Activated CD4-positive, alpha-beta memory T cell treated with anti-CD3 and anti-CD28 coated beads, Interleukin-2, amount 10 ng/mL, durations not matched to agents 7 days and 5 days (primary cell): ENCODE results near the gene ZNF438. TPM values are rescaled to one million over a fixed set of nuclear protein-coding genes. Genes with fewer than 3 reads are reported as not detected.
"Not testable (repeated sequence)": the region's sequence is repeated elsewhere in the genome, so short reads cannot be mapped to it uniquely, and the experiment has no call there.

Source experiments
- CTCF ChIA-PET: fragments of 350-600 bp; sonication (Branson Sonifier 250); formaldehyde crosslinking; loops from one replicate; lab custom pipeline; 2021; ENCODE audit warnings: antibody characterized with exemption, inconsistent platforms; lab: Charles Lee
- POLR2A ChIA-PET: fragments of 350-600 bp; sonication (Branson Sonifier 250); formaldehyde crosslinking; loops from one replicate; lab custom pipeline; 2021; ENCODE audit warnings: antibody characterized with exemption; lab: Charles Lee
- DNase-seq: peaks from one replicate; pipeline ENCODE4 v3.0.0-alpha.2; 2020
- H3K27ac Mint-ChIP-seq: one replicate; pipeline ENCODE4 v1.8.0; 2021; ENCODE audit warnings: mild to moderate bottlenecking, mixed read lengths
- H3K27me3 Mint-ChIP-seq: one replicate; pipeline ENCODE4 v1.8.0; 2021; ENCODE audit warnings: mixed read lengths
- H3K36me3 Mint-ChIP-seq: one replicate; pipeline ENCODE4 v1.8.0; 2021; ENCODE audit warnings: low read depth, mixed read lengths
- H3K4me1 Mint-ChIP-seq: one replicate; pipeline ENCODE4 v1.8.0; 2021; ENCODE audit warnings: mixed read lengths
- H3K4me3 Mint-ChIP-seq: one replicate; pipeline ENCODE4 v1.8.0; 2021; ENCODE audit warnings: mild to moderate bottlenecking, mixed read lengths
- H3K9me3 Mint-ChIP-seq: one replicate; pipeline ENCODE4 v1.8.0; 2021; ENCODE audit warnings: mixed read lengths
- total RNA-seq, 2 experiments: library from RNA; stranded (reverse); gene quantifications; one replicate each; pipeline ENCODE4 v1.2.3, GENCODE V29; 2021

The ZNF438 gene
- total RNA-seq, 2 experiments from 2014 or later: 6.3 to 6.5 TPM

DNA sequence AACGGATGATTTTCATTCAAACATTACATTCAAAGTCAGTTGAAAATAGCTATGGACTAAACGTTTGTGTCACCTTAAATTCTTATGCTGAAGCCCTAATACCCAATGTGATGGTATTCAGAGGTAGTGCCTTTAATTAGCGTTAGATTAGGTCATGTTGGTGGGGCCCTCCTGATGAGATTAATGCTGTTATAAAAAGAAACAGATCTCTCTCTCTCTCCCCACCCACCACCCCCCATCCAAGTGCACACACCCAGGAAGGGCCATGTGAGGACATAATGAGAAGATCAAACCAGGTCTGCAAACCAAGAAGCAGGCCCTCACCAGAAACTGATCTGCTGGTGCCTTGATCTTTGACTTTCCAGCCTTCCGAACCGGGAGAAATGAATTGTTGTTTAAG, 44.2 kb downstream of the ZNF438 start:
- no peaks in the 10 kb centered on the region for H3K27me3 Mint-ChIP-seq
- no peak for DNase-seq
- no peak overlapping the region for H3K4me3 Mint-ChIP-seq
- H3K36me3 Mint-ChIP-seq: peaks cover 23% of the 10 kb centered on the region
- peaks cover 35% of the 10 kb centered on the region for H3K4me1 Mint-ChIP-seq
- ChIA-PET POLR2A (interaction anchor here (2.3 to 4.2 kb wide), 2 partner anchors 11 to 44 kb away, joined by 11 to 28 read pairs; partner anchors contain the start of gene ZNF438), CTCF (interaction anchor here (1.2 kb wide), 1 partner anchor 45 kb away, joined by 6 read pairs; the partner anchor contains the start of gene ZNF438)
- no peak overlapping the region for H3K27ac Mint-ChIP-seq
- peaks cover 13% of the 10 kb centered on the region for H3K9me3 Mint-ChIP-seq

DNA sequence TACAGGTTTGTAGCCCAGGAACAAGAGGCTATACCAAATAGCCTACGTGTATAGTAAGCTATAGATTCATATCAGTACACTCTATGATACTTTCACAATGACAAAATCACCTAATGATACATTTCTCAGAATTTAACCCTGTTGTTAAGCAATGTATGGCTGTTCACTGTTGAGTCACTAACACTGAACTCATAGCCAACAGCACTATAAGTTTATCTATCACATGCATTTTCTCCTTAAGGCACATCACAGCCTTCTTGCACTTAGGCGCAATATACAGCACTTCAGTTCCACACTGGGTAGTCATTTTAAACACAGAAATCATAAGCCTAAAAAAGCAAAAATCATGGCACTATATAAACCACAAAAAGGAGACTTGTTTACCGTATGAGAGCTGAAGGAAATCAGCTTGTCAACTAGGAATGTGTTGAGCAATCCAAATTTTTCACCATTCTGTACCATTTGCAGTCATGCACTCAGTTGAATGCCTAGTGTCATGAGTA, 45.6 kb downstream of the ZNF438 start:
- CTCF ChIA-PET: interaction anchor here (1.0 to 1.3 kb wide), 3 partner anchors 12 to 46 kb away, joined by 3 to 5 read pairs (median 3); partner anchors contain the start of gene ZNF438
- DNase-seq: no peak
- Mint-ChIP-seq H3K36me3 (peaks cover 21% of the 10 kb centered on the region), H3K4me3 (peak overlapping the region; percentile 33), H3K27me3 (no peaks in the 10 kb centered on the region), H3K4me1 (peaks cover 31% of the 10 kb centered on the region), H3K9me3 (peaks cover 13% of the 10 kb centered on the region), H3K27ac (peak overlapping the region; percentile 88)
- POLR2A ChIA-PET: interaction anchor here (0.8 to 4.2 kb wide), 6 partner anchors 9 to 332 kb away, joined by 3 to 28 read pairs (median 6); partner anchors contain the start of gene ZNF438

DNA sequence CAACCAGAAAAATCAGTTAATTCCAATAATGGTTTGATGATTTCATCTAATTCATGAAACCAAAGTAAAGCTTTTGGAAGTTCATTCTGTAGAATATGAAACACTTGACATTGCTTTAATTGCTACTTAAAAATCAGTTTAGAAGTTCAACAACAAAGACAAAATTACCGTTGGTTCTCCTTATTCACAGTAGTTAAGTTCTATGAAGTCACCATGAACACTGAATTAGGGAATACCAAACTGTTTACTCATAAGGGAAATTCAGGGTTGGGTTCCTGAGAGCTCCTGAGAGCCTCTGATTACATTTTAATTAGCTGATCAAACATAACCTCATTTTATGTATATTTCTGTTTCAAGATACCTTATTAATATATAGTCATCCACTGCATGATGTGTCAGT, 46.2 kb downstream of the ZNF438 start:
- POLR2A ChIA-PET: interaction anchor here (0.5 to 4.2 kb wide), 7 partner anchors 8 to 333 kb away, joined by 3 to 28 read pairs (median 5); partner anchors contain the start of gene ZNF438
- no peak overlapping the region for H3K4me3 Mint-ChIP-seq
- H3K27me3 Mint-ChIP-seq: no peaks in the 10 kb centered on the region
- H3K9me3 Mint-ChIP-seq: peaks cover 16% of the 10 kb centered on the region
- peak overlapping the region; percentile 88 for H3K27ac Mint-ChIP-seq
- peaks cover 26% of the 10 kb centered on the region for H3K36me3 Mint-ChIP-seq
- peaks cover 31% of the 10 kb centered on the region for H3K4me1 Mint-ChIP-seq
- CTCF ChIA-PET: interaction anchor here (1.0 to 1.3 kb wide), 3 partner anchors 12 to 46 kb away, joined by 3 to 5 read pairs (median 3); partner anchors contain the start of gene ZNF438
- DNase-seq: no peak

DNA sequence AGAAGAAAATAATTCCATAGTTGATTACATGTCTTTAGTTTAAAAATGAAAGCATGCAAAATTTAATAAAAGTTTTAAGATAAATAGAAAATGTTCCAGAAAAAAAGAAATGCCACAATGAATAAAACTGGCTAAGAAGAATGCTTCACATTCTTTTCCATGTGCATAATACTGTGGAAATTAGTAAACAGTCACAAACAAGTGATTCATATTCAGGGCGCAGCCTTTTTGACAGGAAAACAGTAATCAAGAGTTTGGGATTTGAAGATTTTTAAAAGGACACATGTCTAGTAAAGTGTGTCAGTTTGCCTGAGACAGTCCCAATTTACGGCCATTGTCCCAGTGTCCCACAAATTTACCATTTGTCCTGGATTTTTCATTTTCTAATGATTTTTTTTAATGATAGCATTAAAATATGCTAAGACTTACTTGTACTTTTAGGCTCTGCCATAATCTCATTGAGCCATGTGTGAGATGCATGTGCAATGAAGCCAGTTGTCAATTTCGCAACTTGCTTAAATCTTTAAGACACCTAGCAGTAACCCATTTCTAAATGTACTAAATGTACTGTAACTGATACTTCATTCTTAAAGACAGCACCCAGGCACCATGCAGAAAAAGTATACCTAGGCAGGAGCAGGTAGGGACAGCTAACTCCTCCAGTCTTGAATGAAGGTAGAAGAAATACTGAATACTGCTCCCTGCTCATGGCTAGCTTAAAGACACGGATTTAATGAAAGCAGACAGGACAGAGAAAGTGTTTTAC, 46.9 kb downstream of the ZNF438 start:
- CTCF ChIA-PET: interaction anchor here (1.3 kb wide), 1 partner anchor 47 kb away, joined by 5 read pairs; the partner anchor contains the start of gene ZNF438
- H3K4me1 Mint-ChIP-seq: peaks cover 31% of the 10 kb centered on the region
- no peak overlapping the region for H3K4me3 Mint-ChIP-seq

DNA sequence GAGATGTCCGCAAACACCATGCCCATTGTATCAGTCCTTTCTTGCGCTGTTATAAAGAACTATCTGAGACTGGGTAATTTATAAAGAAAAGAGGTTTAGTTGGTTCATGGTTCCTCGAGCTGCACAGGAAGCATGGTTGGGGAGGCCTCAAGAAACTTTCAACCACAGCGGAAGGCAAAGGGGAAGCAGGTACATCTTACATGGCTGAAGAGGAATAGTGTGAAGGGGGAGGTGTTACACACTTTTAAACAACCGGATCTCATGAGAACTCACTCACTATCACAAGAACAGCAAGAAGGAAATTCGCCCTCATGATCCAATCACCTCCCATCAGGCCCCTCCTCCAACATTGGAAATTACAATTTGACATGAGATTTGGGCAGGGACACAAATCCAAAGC, 48.5 kb downstream of the ZNF438 start:
- H3K4me3 Mint-ChIP-seq, H3K27me3 Mint-ChIP-seq, POLR2A ChIA-PET, CTCF ChIA-PET, DNase-seq: not testable (repeated sequence)
- H3K9me3 Mint-ChIP-seq: peaks cover 26% of the 10 kb centered on the region
- H3K27ac Mint-ChIP-seq: peak overlapping the region; percentile 41
- peaks cover 36% of the 10 kb centered on the region for H3K36me3 Mint-ChIP-seq
- H3K4me1 Mint-ChIP-seq: peaks cover 31% of the 10 kb centered on the region

More for the DNA sequence above, 46.9 kb downstream of the ZNF438 start:
- Mint-ChIP-seq H3K27ac (peak overlapping the region; percentile 88), H3K27me3 (no peaks in the 10 kb centered on the region), H3K9me3 (peaks cover 18% of the 10 kb centered on the region), H3K36me3 (peaks cover 31% of the 10 kb centered on the region)
- no peak for DNase-seq
- POLR2A ChIA-PET: interaction anchor here (0.5 to 4.2 kb wide), 5 partner anchors 8 to 333 kb away, joined by 3 to 28 read pairs (median 5); no protein-coding TSS in a partner anchor

DNA sequence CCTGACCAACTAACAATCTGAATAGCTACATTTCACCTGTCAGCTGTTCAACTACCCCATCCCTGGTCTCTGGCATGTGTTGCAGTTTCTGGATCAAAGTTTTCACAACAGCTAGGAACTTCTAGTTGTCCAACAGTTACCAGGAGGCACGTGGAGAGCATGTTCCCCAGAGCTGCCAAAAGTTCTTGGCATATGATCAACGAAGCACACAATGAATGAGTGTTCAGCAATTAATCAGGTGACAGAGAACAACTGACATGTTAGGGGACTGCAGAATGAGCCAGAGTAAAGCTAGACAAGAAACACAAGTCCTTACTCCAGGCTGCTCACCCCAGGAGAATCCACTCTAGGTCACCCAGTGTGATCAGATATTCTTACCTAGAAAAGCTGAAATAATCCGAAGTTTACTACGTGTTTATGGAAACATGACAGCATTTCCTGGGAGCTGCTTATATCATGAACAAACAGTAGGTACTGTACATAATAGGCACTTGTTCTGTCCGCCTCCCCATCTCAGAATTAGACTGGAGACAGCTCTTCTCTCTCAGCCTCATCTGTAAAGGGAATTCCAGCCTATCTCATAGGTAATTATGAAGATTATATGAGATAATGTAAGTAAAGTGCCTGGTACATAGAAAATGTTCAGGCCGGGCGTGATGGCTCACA, 50.6 kb downstream of the ZNF438 start:
- no peak for DNase-seq
- Mint-ChIP-seq H3K36me3 (peaks cover 32% of the 10 kb centered on the region), H3K4me3 (no peak overlapping the region), H3K27ac (no peak overlapping the region), H3K27me3 (no peaks in the 10 kb centered on the region), H3K9me3 (peaks cover 23% of the 10 kb centered on the region), H3K4me1 (peaks cover 18% of the 10 kb centered on the region)
- CTCF ChIA-PET: no interaction called here
- POLR2A ChIA-PET: interaction anchor here (0.8 kb wide), 1 partner anchor 51 kb away, joined by 4 read pairs; the partner anchor contains the start of gene ZNF438

DNA sequence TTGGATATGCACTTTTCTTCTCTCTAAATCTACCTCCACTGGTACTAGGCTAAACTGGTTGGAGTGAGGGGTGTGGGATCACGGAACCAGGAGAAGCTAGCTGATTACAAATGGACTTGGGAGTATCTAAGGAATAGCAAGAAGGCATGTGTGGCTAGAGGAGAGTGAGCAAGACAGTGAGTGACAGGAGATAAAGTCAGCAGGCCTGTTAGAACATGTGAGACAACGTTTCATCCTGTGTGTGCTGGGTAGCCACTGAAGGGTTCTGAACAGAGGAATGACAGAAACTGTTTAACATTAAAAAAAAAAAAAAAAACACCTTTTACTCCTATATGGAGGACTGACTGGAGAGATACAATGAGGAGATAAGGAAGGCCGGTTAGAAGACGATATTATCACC, 51.7 kb downstream of the ZNF438 start:
- peaks cover 32% of the 10 kb centered on the region for H3K36me3 Mint-ChIP-seq
- no peak for DNase-seq
- H3K9me3 Mint-ChIP-seq: peaks cover 23% of the 10 kb centered on the region
- POLR2A ChIA-PET: no interaction called here
- H3K27me3 Mint-ChIP-seq: no peaks in the 10 kb centered on the region
- CTCF ChIA-PET: no interaction called here
- no peak overlapping the region for H3K27ac Mint-ChIP-seq
- H3K4me3 Mint-ChIP-seq: no peak overlapping the region
- H3K4me1 Mint-ChIP-seq: peaks cover 11% of the 10 kb centered on the region

DNA sequence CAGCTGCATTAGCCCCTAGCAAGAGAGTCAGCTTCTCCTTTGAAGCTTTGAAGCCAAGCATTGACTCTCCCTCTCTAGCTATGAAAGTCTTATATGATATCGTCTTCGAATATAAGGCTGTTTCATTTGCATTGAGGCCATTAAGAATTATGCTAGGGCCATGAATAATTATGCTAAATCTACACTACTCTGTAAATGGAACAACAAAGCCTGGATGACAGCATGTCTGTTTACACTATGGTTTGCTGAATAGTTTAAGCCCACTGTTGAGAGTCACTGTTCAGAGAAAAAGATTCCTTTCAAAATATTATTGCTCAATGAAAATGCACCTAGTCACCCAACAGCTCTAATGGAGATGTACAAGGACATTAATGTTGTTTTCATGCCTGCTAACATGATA, 52.8 kb downstream of the ZNF438 start:
- Mint-ChIP-seq H3K27ac (no peak overlapping the region), H3K36me3 (peaks cover 33% of the 10 kb centered on the region), H3K9me3 (peaks cover 20% of the 10 kb centered on the region), H3K4me3 (no peak overlapping the region), H3K4me1 (peaks cover 7% of the 10 kb centered on the region), H3K27me3 (no peaks in the 10 kb centered on the region)
- POLR2A ChIA-PET: interaction anchor here (1.1 kb wide), 1 partner anchor 10 kb away, joined by 3 read pairs; no protein-coding TSS in a partner anchor
- CTCF ChIA-PET: no interaction called here
- DNase-seq: no peak

DNA sequence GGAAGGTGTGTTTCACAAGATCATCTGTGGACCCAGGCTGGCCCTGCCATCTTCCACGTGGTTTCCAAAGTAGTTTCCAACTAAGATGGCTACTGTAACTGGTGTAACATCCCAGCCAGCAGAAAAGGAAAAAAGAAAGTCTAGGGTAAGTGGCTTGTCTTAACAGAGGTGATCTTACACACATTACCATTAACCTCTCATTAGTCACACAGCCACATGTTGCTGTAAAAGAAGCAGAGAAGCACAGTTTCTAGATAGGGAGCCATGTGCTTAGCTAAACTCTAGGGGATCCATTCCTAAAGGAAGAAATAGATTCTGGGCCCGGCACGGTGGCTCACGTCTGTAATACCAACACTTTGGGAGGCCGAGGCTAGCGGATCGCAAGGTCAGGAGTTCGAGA, 54.3 kb downstream of the ZNF438 start:
- Mint-ChIP-seq H3K4me3 (no peak overlapping the region), H3K27me3 (no peaks in the 10 kb centered on the region), H3K27ac (no peak overlapping the region), H3K36me3 (peaks cover 29% of the 10 kb centered on the region), H3K4me1 (no peaks in the 10 kb centered on the region), H3K9me3 (peaks cover 14% of the 10 kb centered on the region)
- no peak for DNase-seq
- POLR2A ChIA-PET: interaction anchor here (0.8 to 1.3 kb wide), 2 partner anchors 8 to 21 kb away, joined by 3 read pairs; no protein-coding TSS in a partner anchor
- CTCF ChIA-PET: no interaction called here

DNA sequence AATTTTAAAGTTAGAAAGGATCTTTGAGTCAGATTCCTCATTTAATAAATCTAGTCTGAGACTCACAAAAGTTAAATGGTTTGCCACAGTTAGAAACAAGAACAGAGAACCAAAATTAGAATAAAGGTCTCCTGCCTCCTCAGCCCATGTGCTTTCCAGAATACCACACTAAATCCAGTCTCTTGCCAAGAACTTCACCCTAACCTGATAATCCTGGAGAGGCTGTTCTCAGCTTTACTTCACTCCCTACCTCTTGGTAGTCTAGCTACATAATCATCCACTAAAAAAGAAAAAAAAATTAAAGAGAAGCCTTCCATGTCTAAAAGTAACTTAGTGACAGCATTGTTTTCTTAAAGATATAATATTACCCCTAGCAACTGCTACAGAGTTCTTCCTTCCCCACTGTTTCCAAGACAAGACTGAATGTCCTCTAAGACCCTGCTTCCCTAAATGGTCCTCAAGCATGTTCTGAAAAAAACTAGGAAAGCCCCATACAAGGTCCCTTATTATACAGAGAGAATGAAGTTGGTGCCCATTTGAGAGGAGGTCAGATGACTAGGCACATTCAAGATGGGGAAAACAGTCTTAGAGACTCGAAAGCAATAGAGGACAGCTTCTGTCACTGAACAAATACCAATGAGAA, 56.8 kb downstream of the ZNF438 start:
- POLR2A ChIA-PET: no interaction called here
- CTCF ChIA-PET: no interaction called here
- H3K9me3 Mint-ChIP-seq: peaks cover 10% of the 10 kb centered on the region

DNA sequence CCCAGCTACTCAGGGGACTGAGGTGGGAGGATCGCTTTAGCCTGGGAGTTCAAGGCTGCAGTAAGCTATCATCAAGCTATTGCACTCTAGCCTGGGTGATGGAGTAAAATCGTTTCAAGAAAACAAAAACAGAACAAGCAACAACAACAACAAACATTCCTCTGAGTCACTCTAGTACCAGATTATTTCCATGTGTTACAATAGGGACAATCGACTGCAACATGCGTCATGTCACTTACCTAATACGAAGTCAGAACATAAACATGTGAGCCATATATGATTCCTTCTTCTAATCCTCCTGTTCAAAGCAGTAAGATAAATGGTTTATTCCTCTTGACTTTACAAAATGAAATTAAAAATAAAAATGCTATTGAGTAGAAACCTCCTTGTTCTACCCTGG, 57.3 kb downstream of the ZNF438 start:
- Mint-ChIP-seq H3K27ac (no peak overlapping the region), H3K9me3 (peaks cover 5% of the 10 kb centered on the region), H3K4me3 (no peak overlapping the region), H3K4me1 (peaks cover 6% of the 10 kb centered on the region), H3K36me3 (peaks cover 15% of the 10 kb centered on the region), H3K27me3 (no peaks in the 10 kb centered on the region)
- POLR2A ChIA-PET: no interaction called here
- CTCF ChIA-PET: no interaction called here
- no peak for DNase-seq

More for the DNA sequence above, 56.8 kb downstream of the ZNF438 start:
- H3K4me1 Mint-ChIP-seq: peaks cover 2% of the 10 kb centered on the region
- H3K27ac Mint-ChIP-seq: no peak overlapping the region
- DNase-seq: no peak
- H3K4me3 Mint-ChIP-seq: no peak overlapping the region
- peaks cover 20% of the 10 kb centered on the region for H3K36me3 Mint-ChIP-seq
- no peaks in the 10 kb centered on the region for H3K27me3 Mint-ChIP-seq

DNA sequence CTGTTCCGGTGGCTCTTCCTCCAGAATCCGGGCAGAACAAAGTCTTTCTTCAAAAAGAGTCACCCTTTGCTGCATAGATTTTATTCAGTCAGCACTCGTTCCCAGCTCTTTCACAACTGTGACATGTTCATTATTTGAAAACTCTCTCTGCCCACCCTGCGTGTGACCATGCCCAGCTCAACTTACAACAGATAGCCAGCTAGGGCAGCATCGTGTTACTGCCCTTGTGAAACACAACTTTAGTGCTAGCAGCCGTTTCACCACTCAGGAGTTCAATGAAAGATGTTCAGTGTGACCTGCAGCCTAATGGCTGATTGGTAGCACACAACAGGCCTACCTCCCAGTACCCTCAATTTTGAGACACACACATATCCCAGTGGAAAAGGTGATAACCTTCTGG, 57.9 kb downstream of the ZNF438 start:
- no peaks in the 10 kb centered on the region for H3K27me3 Mint-ChIP-seq
- H3K9me3 Mint-ChIP-seq: peaks cover 2% of the 10 kb centered on the region
- H3K36me3 Mint-ChIP-seq: peaks cover 10% of the 10 kb centered on the region
- H3K4me1 Mint-ChIP-seq: peaks cover 9% of the 10 kb centered on the region
- H3K27ac Mint-ChIP-seq: no peak overlapping the region
- H3K4me3 Mint-ChIP-seq: no peak overlapping the region
- ChIA-PET CTCF (no interaction called here), POLR2A (no interaction called here)
- DNase-seq: no peak
